Measurements from ENCODE around the gene C1QC.
"Not testable (repeated sequence)": the region's sequence is repeated elsewhere in the genome, so short reads cannot be mapped to it uniquely, and the experiment has no call there.

Gene C1QC

GRCh38 chr1:22651941-22652856, 8.8 kb downstream of the C1QC start:
- no peak for DNase-seq

GRCh38 chr1:22652881-22653316, 9.5 kb downstream of the C1QC start, which contains the start of gene C1QB:
Gene C1QB, plus strand, starts transcription at chr1:22653236. Its CDS starts 6,227 bp downstream, at chr1:22659463.
- DNase-seq = no peak

GRCh38 chr1:22654692-22655091, 11.3 kb downstream of the C1QC start:
- no peak for DNase-seq

- DNase-seq = no peak
Observed at GRCh38 chr1:22658385-22659163, 15.1 kb downstream of the C1QC start.

GRCh38 chr1:22660716-22661241, 17.3 kb downstream of the C1QC start:
- no peak for DNase-seq

GRCh38 chr1:22661880-22662279, 18.4 kb downstream of the C1QC start:
- no peak for DNase-seq

- DNase-seq = peak in 1 of 2 experiments; percentile 15
Observed at GRCh38 chr1:22662318-22662717, 18.9 kb downstream of the C1QC start.

- DNase-seq = no peak
Observed at GRCh38 chr1:22662986-22663408, 19.6 kb downstream of the C1QC start.

GRCh38 chr1:22665752-22666151, 22.3 kb downstream of the C1QC start:
- DNase-seq = peak in 1 of 2 experiments; percentile 3

GRCh38 chr1:22666412-22666811, 23.0 kb downstream of the C1QC start:
- no peak for DNase-seq

GRCh38 chr1:22668840-22669239, 25.4 kb downstream of the C1QC start:
- not testable (repeated sequence) for DNase-seq

- DNase-seq = no peak
Observed at GRCh38 chr1:22670352-22670975, 27.0 kb downstream of the C1QC start.

- DNase-seq = no peak
Observed at GRCh38 chr1:22671999-22672398, 28.6 kb downstream of the C1QC start.

- peak in 1 of 2 experiments; percentile 59 for DNase-seq
Observed at GRCh38 chr1:22673486-22674409, 30.3 kb downstream of the C1QC start.

GRCh38 chr1:22674410-22674749, 30.9 kb downstream of the C1QC start:
- no peak for DNase-seq

GRCh38 chr1:22676151-22676550, 32.7 kb downstream of the C1QC start:
- not testable (repeated sequence) for DNase-seq

- DNase-seq = no peak
Observed at GRCh38 chr1:22676916-22677583, 33.6 kb downstream of the C1QC start.

GRCh38 chr1:22677931-22678896, 34.8 kb downstream of the C1QC start:
- DNase-seq = no peak

GRCh38 chr1:22680726-22681125, 37.3 kb downstream of the C1QC start:
- DNase-seq = no peak
